Type B pancreatic cell (in vitro differentiated cells): ENCODE results near the gene SLC2A2. TPM values are rescaled to one million over a fixed set of nuclear protein-coding genes. Genes with fewer than 3 reads are reported as not detected.

ENCODE experiments used
- DNase-seq: peaks from one replicate; pipeline ENCODE4 v3.0.0; 2021; ENCODE audit warnings: mixed read lengths; ENCODE audit not compliant: unreplicated experiment; ENCODE audit errors: extremely low spot score
- H3K27ac Mint-ChIP-seq: 2 replicates; pipeline ENCODE4 v1.8.0; 2021; ENCODE audit warnings: mild to moderate bottlenecking, mixed read lengths
- H3K27me3 Mint-ChIP-seq: 2 replicates; pipeline ENCODE4 v1.8.0; 2021; ENCODE audit warnings: mixed read lengths
- H3K36me3 Mint-ChIP-seq: 2 replicates; pipeline ENCODE4 v1.8.0; 2021; ENCODE audit warnings: mixed read lengths
- H3K4me1 Mint-ChIP-seq: one replicate; pipeline ENCODE4 v1.8.0; 2021; ENCODE audit warnings: mixed read lengths; ENCODE audit not compliant: unreplicated experiment
- H3K4me3 Mint-ChIP-seq: 2 replicates; pipeline ENCODE4 v1.8.0; 2021; ENCODE audit warnings: mild to moderate bottlenecking, mixed read lengths
- H3K9me3 Mint-ChIP-seq: 2 replicates; pipeline ENCODE4 v1.8.0; 2021; ENCODE audit warnings: mixed read lengths
- CTCF ChIP-seq: fragments of 200-600 bp; sonication (generic); conservative IDR thresholded peaks from 2 replicates; pipeline ENCODE4 v1.5.0; 2021; ENCODE audit warnings: antibody characterized with exemption, mild to moderate bottlenecking
- total RNA-seq: library from RNA; stranded (reverse); gene quantifications from 2 replicates; pipeline ENCODE4 v1.2.1, GENCODE V29; 2021; ENCODE audit warnings: low replicate concordance

Gene SLC2A2
- total RNA-seq, 1 donor from 2014 or later = 5.7 TPM

GRCh38 chr3:170997961-170998913, 28.3 kb downstream of the SLC2A2 start:
- DNase-seq = no peak
- Mint-ChIP-seq H3K27me3 (no peaks in the 10 kb centered on the region), H3K27ac (no peak overlapping the region), H3K9me3 (no peaks in the 10 kb centered on the region), H3K4me1 (peaks cover 12% of the 10 kb centered on the region), H3K36me3 (no peaks in the 10 kb centered on the region), H3K4me3 (no peak overlapping the region)
- no peak for TF ChIP-seq CTCF

GRCh38 chr3:170992854-170993253, 33.7 kb downstream of the SLC2A2 start:
- no peak for DNase-seq
- H3K4me3 Mint-ChIP-seq = no peak overlapping the region

GRCh38 chr3:170991664-170992063, 34.9 kb downstream of the SLC2A2 start:
- Mint-ChIP-seq H3K36me3 (no peaks in the 10 kb centered on the region), H3K4me3 (no peak overlapping the region), H3K27me3 (no peaks in the 10 kb centered on the region), H3K27ac (no peak overlapping the region), H3K4me1 (no peaks in the 10 kb centered on the region), H3K9me3 (peaks cover 6% of the 10 kb centered on the region)
- DNase-seq = no peak
- TF ChIP-seq CTCF = no peak

More at GRCh38 chr3:170992854-170993253, 33.7 kb downstream of the SLC2A2 start:
- no peak for TF ChIP-seq CTCF
- peaks cover 6% of the 10 kb centered on the region for H3K9me3 Mint-ChIP-seq
- peak overlapping the region; percentile 27 for H3K27ac Mint-ChIP-seq
- no peaks in the 10 kb centered on the region for H3K36me3 Mint-ChIP-seq
- no peaks in the 10 kb centered on the region for H3K27me3 Mint-ChIP-seq
- peaks cover under 1% of the 10 kb centered on the region for H3K4me1 Mint-ChIP-seq

GRCh38 chr3:170989100-170989648, 37.3 kb downstream of the SLC2A2 start:
- TF ChIP-seq CTCF = no peak
- H3K36me3 Mint-ChIP-seq = no peaks in the 10 kb centered on the region
- H3K27ac Mint-ChIP-seq = no peak overlapping the region
- no peaks in the 10 kb centered on the region for H3K4me1 Mint-ChIP-seq
- H3K27me3 Mint-ChIP-seq = no peaks in the 10 kb centered on the region
- no peak overlapping the region for H3K4me3 Mint-ChIP-seq
- no peak for DNase-seq
- H3K9me3 Mint-ChIP-seq = peaks cover 6% of the 10 kb centered on the region

- no peaks in the 10 kb centered on the region for H3K36me3 Mint-ChIP-seq
These were observed 38.1 kb downstream of the SLC2A2 start for GRCh38 chr3:170988378-170988777.

More at GRCh38 chr3:170988378-170988777, 38.1 kb downstream of the SLC2A2 start:
- Mint-ChIP-seq H3K4me3 (no peak overlapping the region), H3K27ac (no peak overlapping the region), H3K27me3 (no peaks in the 10 kb centered on the region), H3K9me3 (peaks cover 6% of the 10 kb centered on the region), H3K4me1 (no peaks in the 10 kb centered on the region)
- no peak for TF ChIP-seq CTCF
- DNase-seq = no peak
